NT2/D1 (cell line): ENCODE data around the gene FLOT1.

ENCODE experiments used
- YY1 ChIP-seq: IDR thresholded peaks from 2 replicates; pipeline ENCODE4 v1.6.1; 2011; ENCODE audit not compliant: insufficient read length, insufficient read depth
- ZNF274 ChIP-seq: IDR thresholded peaks from 2 replicates; pipeline ENCODE4 v1.6.1; 2011; ENCODE audit warnings: mild to moderate bottlenecking, low read depth, low read length

- TF ChIP-seq ZNF274, result no peak
- TF ChIP-seq YY1, result no peak
Measured at GRCh38 chr6:30679765-30680535, 62.5 kb downstream of the FLOT1 start.
